ENCODE data around the gene TK1. TPM values are rescaled to one million over a fixed set of nuclear protein-coding genes. Genes with fewer than 3 reads are reported as not detected.

The TK1 gene
- total and polyA plus RNA-seq, 2 donors (not counting 1 experiment from before 2014, with no cell fraction given): 2.2 to 3.8 TPM

GRCh38 chr17:78135858-78136500 is 50.9 kb downstream of the TK1 start:
- DNase-seq (no peak), ATAC-seq (ENCODE audit: low read depth) (no peak)
- H3K27ac ChIP-seq (ENCODE audit: low read length in 2 of 2): no peak overlapping the region
- peak overlapping the region; percentile 86 for H3K27ac Mint-ChIP-seq
- no peak overlapping the region for H3K4me3 ChIP-seq (ENCODE audit: control extremely low read depth in 1 of 5, extremely low read depth in 1 of 5, insufficient read depth in 1 of 5, low read depth in 2 of 5, low read length in 4 of 5)
- H3K9me3 Mint-ChIP-seq (ENCODE audit: insufficient read depth): no peaks in the 10 kb centered on the region
- H3K79me2 ChIP-seq (ENCODE audit: control insufficient read depth, insufficient read depth, low read length): peaks cover 45% of the 10 kb centered on the region
- WGBS (ENCODE audit: insufficient coverage): 96% methylated on average over 4 of the region's 9 CpGs
- ChIA-PET CTCF (interaction anchor here (0.7 to 14.1 kb wide), 13 partner anchors 9 to 695 kb away, joined by 4 to 357 read pairs (median 17); partner anchors contain the start of genes C17orf99, SYNGR2, TK1 and TMC6), POLR2A (interaction anchor here (0.8 to 22.6 kb wide), 4 partner anchors 8 to 39 kb away, joined by 3 to 432 read pairs (median 20); partner anchors contain the start of gene SYNGR2)
- TF ChIP-seq, protein P1, sequence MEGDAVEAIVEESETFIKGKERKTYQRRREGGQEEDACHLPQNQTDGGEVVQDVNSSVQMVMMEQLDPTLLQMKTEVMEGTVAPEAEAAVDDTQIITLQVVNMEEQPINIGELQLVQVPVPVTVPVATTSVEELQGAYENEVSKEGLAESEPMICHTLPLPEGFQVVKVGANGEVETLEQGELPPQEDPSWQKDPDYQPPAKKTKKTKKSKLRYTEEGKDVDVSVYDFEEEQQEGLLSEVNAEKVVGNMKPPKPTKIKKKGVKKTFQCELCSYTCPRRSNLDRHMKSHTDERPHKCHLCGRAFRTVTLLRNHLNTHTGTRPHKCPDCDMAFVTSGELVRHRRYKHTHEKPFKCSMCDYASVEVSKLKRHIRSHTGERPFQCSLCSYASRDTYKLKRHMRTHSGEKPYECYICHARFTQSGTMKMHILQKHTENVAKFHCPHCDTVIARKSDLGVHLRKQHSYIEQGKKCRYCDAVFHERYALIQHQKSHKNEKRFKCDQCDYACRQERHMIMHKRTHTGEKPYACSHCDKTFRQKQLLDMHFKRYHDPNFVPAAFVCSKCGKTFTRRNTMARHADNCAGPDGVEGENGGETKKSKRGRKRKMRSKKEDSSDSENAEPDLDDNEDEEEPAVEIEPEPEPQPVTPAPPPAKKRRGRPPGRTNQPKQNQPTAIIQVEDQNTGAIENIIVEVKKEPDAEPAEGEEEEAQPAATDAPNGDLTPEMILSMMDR (IDR thresholded peaks at IDR 0.05): no peak
- TF ChIP-seq EZH2 (IDR thresholded peaks at IDR 0.05; ENCODE audit: borderline replicate concordance, insufficient read depth, low read depth, low read length, poor library complexity, severe bottlenecking): no peak
- H3K9ac ChIP-seq (ENCODE audit: low read length): no peak overlapping the region
- H2AFZ ChIP-seq (ENCODE audit: insufficient read depth, low read depth, low read length, poor library complexity, severe bottlenecking): no peak overlapping the region
- peak overlapping the region; percentile 34 for H3K4me3 Mint-ChIP-seq
- peaks cover 70% of the 10 kb centered on the region for H4K20me1 ChIP-seq (ENCODE audit: control insufficient read depth, insufficient read depth, low read length, poor library complexity, severe bottlenecking)
- no peaks in the 10 kb centered on the region for H3K27me3 ChIP-seq (replicated peaks in 1 of 4; ENCODE audit: control extremely low read depth in 1 of 4, control insufficient read depth in 3 of 4, insufficient read depth in 4 of 4, low read length in 3 of 4)
- no peaks in the 10 kb centered on the region for H3K27me3 Mint-ChIP-seq
- H3K4me1 Mint-ChIP-seq: peaks cover 72% of the 10 kb centered on the region
- intact Hi-C loops (cut with micrococcal nuclease): loop anchor here (10.0 kb wide), 1 partner anchor 1699 kb away; the partner anchor contains the start of gene CBX4
- peaks cover 0 to 68% of the 10 kb centered on the region in 2 experiments for H3K36me3 ChIP-seq (replicated peaks in 1 of 2; ENCODE audit: control extremely low read depth in 1 of 2, control insufficient read depth in 1 of 2, extremely low read depth in 1 of 2, insufficient read depth in 2 of 2, low read length in 1 of 2)
- H3K4me1 ChIP-seq (ENCODE audit: control insufficient read depth in 2 of 2, insufficient read depth in 2 of 2, low read length in 2 of 2): peaks cover 64 to 86% of the 10 kb centered on the region in 2 donors
- H3K9me3 ChIP-seq (ENCODE audit: control extremely low read depth in 1 of 3, control insufficient read depth in 2 of 3, insufficient read depth in 1 of 3, low read length in 2 of 3): peaks cover 0 to 10% (median 0%) of the 10 kb centered on the region in 3 donors
- no peak overlapping the region for H3K4me2 ChIP-seq (replicated peaks; ENCODE audit: low read depth, low read length, poor library complexity, severe bottlenecking)
